Upper lobe of left lung (tissue), 6 donors: Measurements from ENCODE around the gene RBBP6. TPM values are rescaled to one million over a fixed set of nuclear protein-coding genes. Genes with fewer than 3 reads are reported as not detected.
"Not testable (repeated sequence)": the region's sequence is repeated elsewhere in the genome, so short reads cannot be mapped to it uniquely, and the experiment has no call there.

Source experiments
- ATAC-seq, 2 donors: fragments of 200-7000 bp; cut with Tn5 transposase; one replicate each; pipeline ENCODE4 v1.9.1; 2022; ENCODE audit warnings: mild to moderate bottlenecking in 2 of 2, moderate library complexity in 2 of 2; ENCODE audit not compliant: low FRiP score in 2 of 2
- DNase-seq, 2 donors: peaks; one replicate each; pipeline ENCODE4 v3.0.0-alpha.2; 2019 to 2020
- H3K27ac ChIP-seq, 4 donors: fragments of 200-600 bp; sonication (generic); one replicate each; pipeline ENCODE4 v1.5.1; 2016 to 2019
- H3K27me3 ChIP-seq, 4 donors: fragments of 200-600 bp; sonication (generic); one replicate each; pipeline ENCODE4 v1.5.1; 2017 to 2019
- H3K36me3 ChIP-seq, 4 donors: fragments of 200-600 bp; sonication (generic); one replicate each; pipeline ENCODE4 v1.5.1; 2016 to 2019
- H3K4me1 ChIP-seq, 4 donors: fragments of 200-600 bp; sonication (generic); one replicate each; pipeline ENCODE4 v1.5.1; 2018 to 2019
- H3K4me3 ChIP-seq, 4 donors: fragments of 200-600 bp; sonication (generic); one replicate each; pipeline ENCODE4 v1.5.1; 2017 to 2019; ENCODE audit warnings: mild to moderate bottlenecking in 2 of 4, moderate library complexity in 1 of 4
- H3K9me3 ChIP-seq, 4 donors: fragments of 200-600 bp; sonication (generic); one replicate each; pipeline ENCODE4 v1.5.1; 2018 to 2019
- EP300 ChIP-seq, 4 donors: sonication (generic); formaldehyde crosslinking; IDR thresholded peaks; one replicate each; pipeline ENCODE4 v1.5.1; 2017; ENCODE audit warnings: antibody characterized with exemption in 4 of 4, control low read depth in 2 of 4
- POLR2A ChIP-seq, 4 donors: fragments of 450-650 bp; IDR thresholded peaks; one replicate each; pipeline ENCODE4 v1.5.1; 2016 to 2017; ENCODE audit warnings: antibody characterized with exemption in 4 of 4, mild to moderate bottlenecking in 2 of 4
- POLR2AphosphoS5 ChIP-seq, 2 donors: sonication (generic); formaldehyde crosslinking; IDR thresholded peaks; one replicate each; pipeline ENCODE4 v1.5.1; 2017; ENCODE audit warnings: antibody characterized with exemption in 2 of 2
- WGBS, 2 donors: methylation state at CpG; one replicate each; pipeline ENCODE4 v1.1.5; 2017 to 2018; 5-methylcytosine and 5-hydroxymethylcytosine counted together
- total RNA-seq, 6 donors: library from RNA; depleted of rRNA in 4 of 6; stranded (reverse); fragments of >200 nt in 4 of 6; gene quantifications; one replicate each; pipeline versions ENCODE4 v1.1.0 to v1.2.1, GENCODE V29; 2016 to 2021
- TF ChIP-seq, protein P1 (sequence below), 6 experiments: fragments of 450-650 bp in 4 of 6; fragments of 200-600 bp in 2 of 6; sonication (generic) in 2 of 6; IDR thresholded peaks; one replicate each; pipeline ENCODE4 v1.5.1; 2016 to 2019; ENCODE audit warnings: antibody characterized with exemption in 6 of 6
- donor health status: DM: no; HTN: no; CAD: no; lungs with moderate emphysema.
- donor health status: DM: no; HTN: yes; CAD: no; lungs with severe emphysema.

RBBP6 gene
- total RNA-seq, 6 donors from 2014 or later = 40.9 to 79.5 (median 45.4) TPM

DNA sequence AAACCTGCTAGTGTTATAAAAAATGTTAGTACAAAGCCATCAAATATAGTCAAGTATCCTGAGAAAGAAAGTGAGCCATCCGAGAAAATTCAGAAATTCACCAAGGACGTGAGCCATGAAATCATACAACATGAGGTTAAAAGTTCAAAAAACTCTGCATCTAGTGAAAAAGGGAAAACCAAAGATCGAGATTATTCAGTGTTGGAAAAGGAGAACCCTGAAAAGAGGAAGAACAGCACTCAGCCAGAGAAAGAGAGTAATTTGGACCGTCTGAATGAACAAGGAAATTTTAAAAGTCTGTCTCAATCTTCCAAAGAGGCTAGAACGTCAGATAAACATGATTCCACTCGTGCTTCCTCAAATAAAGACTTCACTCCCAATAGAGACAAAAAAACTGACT is 31.7 kb downstream of the RBBP6 start:
- peaks cover 0 to 9% (median 0%) of the 10 kb centered on the region in 4 donors for H3K9me3 ChIP-seq
- H3K4me1 ChIP-seq = no peaks in the 10 kb centered on the region
- 84 to 86% methylated on average over 6 of the region's 6 CpGs for WGBS, 2 donors
- ATAC-seq (no peak), DNase-seq (no peak)
- no peaks in the 10 kb centered on the region for H3K27me3 ChIP-seq
- H3K27ac ChIP-seq = no peak overlapping the region
- no peak overlapping the region for H3K4me3 ChIP-seq
- TF ChIP-seq, protein P1, sequence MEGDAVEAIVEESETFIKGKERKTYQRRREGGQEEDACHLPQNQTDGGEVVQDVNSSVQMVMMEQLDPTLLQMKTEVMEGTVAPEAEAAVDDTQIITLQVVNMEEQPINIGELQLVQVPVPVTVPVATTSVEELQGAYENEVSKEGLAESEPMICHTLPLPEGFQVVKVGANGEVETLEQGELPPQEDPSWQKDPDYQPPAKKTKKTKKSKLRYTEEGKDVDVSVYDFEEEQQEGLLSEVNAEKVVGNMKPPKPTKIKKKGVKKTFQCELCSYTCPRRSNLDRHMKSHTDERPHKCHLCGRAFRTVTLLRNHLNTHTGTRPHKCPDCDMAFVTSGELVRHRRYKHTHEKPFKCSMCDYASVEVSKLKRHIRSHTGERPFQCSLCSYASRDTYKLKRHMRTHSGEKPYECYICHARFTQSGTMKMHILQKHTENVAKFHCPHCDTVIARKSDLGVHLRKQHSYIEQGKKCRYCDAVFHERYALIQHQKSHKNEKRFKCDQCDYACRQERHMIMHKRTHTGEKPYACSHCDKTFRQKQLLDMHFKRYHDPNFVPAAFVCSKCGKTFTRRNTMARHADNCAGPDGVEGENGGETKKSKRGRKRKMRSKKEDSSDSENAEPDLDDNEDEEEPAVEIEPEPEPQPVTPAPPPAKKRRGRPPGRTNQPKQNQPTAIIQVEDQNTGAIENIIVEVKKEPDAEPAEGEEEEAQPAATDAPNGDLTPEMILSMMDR (IDR thresholded peaks at IDR 0.05) = no peak
- TF ChIP-seq POLR2AphosphoS5 (IDR thresholded peaks at IDR 0.05) (no peak), EP300 (IDR thresholded peaks at IDR 0.05) (no peak), POLR2A (IDR thresholded peaks at IDR 0.05) (no peak)
- H3K36me3 ChIP-seq = peaks cover 28 to 63% (median 59%) of the 10 kb centered on the region in 4 donors

- DNase-seq (no peak), ATAC-seq (no peak)
- Histone ChIP-seq H3K4me1 (no peaks in the 10 kb centered on the region), H3K36me3 (peaks cover 20 to 54% (median 49%) of the 10 kb centered on the region in 4 donors), H3K9me3 (peaks cover 0 to 9% (median 0%) of the 10 kb centered on the region in 4 donors), H3K27me3 (no peaks in the 10 kb centered on the region), H3K4me3 (no peak overlapping the region), H3K27ac (no peak overlapping the region)
- 97 to 100% methylated on average over 2 of the region's 2 CpGs for WGBS, 2 donors
- TF ChIP-seq, protein P1 (IDR thresholded peaks at IDR 0.05) = no peak
- TF ChIP-seq POLR2A (IDR thresholded peaks at IDR 0.05) (no peak), EP300 (IDR thresholded peaks at IDR 0.05) (no peak), POLR2AphosphoS5 (IDR thresholded peaks at IDR 0.05) (no peak)
These were observed 32.7 kb downstream of the RBBP6 start for GRCh38 chr16:24572069-24572468.

GRCh38 chr16:24573141-24573540 is 33.8 kb downstream of the RBBP6 start:
- TF ChIP-seq EP300 (IDR thresholded peaks at IDR 0.05) (no peak), POLR2AphosphoS5 (IDR thresholded peaks at IDR 0.05) (no peak), POLR2A (IDR thresholded peaks at IDR 0.05) (no peak)
- TF ChIP-seq, protein P1 (IDR thresholded peaks at IDR 0.05) = no peak
- Histone ChIP-seq H3K27ac (no peak overlapping the region), H3K4me3 (no peak overlapping the region), H3K9me3 (peaks cover 0 to 9% (median 0%) of the 10 kb centered on the region in 4 donors), H3K36me3 (peaks cover 9 to 43% (median 38%) of the 10 kb centered on the region in 4 donors), H3K27me3 (no peaks in the 10 kb centered on the region), H3K4me1 (no peaks in the 10 kb centered on the region)
- DNase-seq = no peak
- ATAC-seq = no peak
- 90 to 96% methylated on average over 6 of the region's 6 CpGs for WGBS, 2 donors

GRCh38 chr16:24574515-24575485 is 35.4 kb downstream of the RBBP6 start:
- not testable (repeated sequence) for H3K9me3 ChIP-seq, H3K4me1 ChIP-seq, ATAC-seq, H3K27me3 ChIP-seq, H3K27ac ChIP-seq, H3K4me3 ChIP-seq
- peaks cover 0 to 26% (median 22%) of the 10 kb centered on the region in 4 donors for H3K36me3 ChIP-seq
- 94 to 97% methylated on average over 7 to 57 of the region's 66 CpGs for WGBS, 2 donors
- DNase-seq = peak in 1 of 2 donors; percentile 66

DNA sequence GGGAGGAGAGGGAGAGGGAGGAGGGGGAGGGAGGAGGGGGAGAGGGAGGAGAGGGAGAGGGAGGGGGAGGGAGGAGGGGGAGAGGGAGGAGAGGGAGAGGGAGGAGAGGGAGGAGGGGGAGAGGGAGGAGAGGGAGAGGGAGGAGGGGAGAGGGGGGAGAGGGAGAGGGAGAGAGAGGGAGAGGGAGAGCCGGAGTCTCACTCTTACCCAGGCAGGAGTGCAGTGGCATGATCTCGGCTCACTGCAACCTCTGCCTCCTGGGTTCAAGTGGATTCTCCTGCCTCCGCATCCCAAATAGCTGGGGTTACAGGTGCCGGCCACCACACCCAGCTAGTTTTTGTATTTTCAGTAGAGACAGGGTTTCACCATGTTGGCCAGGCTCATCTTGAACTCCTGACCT is 36.4 kb downstream of the RBBP6 start:
- not testable (repeated sequence) for H3K27me3 ChIP-seq, H3K4me1 ChIP-seq, ATAC-seq, H3K27ac ChIP-seq, H3K4me3 ChIP-seq, H3K9me3 ChIP-seq, DNase-seq
- H3K36me3 ChIP-seq = peaks cover 0 to 16% (median 13%) of the 10 kb centered on the region in 4 donors
- 82 to 85% methylated on average over 4 of the region's 4 CpGs for WGBS, 2 donors
